Astrocyte of the spinal cord (primary cell): Measurements from ENCODE around the gene LGALS9C.
"Not testable (repeated sequence)": the region's sequence is repeated elsewhere in the genome, so short reads cannot be mapped to it uniquely, and the experiment has no call there.

Source experiments
- DNase-seq: peaks from one replicate; pipeline ENCODE4 v3.0.0; 2011; ENCODE audit warnings: low read depth, low spot score
- H3K4me3 ChIP-seq: 2 replicates; pipeline ENCODE4 v1.5.1; 2011; ENCODE audit warnings: low read depth, mild to moderate bottlenecking, low read length, moderate library complexity
- in situ Hi-C: cut with HindIII; loops from 2 replicates; pipeline ENCODE4 v1.10.0; 2017; ENCODE audit warnings: low sequenced_read_pairs
- TF ChIP-seq, protein P1 (sequence below): IDR thresholded peaks from 2 replicates; pipeline ENCODE4 v1.5.1; 2012; ENCODE audit warnings: low read depth, mild to moderate bottlenecking, low read length, inconsistent platforms

The LGALS9C gene

DNA sequence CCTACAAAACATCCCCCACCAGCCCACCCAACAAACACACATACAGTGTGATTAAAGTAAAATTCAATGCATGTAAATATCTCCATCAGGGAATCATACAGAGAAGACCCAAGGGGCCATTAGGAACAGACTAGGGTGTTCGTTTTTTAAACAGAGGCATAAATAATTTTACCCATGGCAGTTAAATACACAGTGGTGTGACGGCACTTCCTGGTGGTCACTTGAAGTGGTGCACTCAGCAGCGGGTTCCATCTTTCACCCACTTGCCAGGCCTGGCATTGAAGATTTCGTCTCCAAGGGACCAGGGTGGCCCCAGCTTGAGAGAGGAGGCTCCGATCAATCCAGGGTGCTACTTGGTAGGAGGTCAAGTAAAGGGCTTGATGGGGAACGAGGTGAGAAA is 20.5 kb downstream of the LGALS9C start:
- in situ Hi-C loops, DNase-seq, H3K4me3 ChIP-seq: not testable (repeated sequence)
- TF ChIP-seq, protein P1, sequence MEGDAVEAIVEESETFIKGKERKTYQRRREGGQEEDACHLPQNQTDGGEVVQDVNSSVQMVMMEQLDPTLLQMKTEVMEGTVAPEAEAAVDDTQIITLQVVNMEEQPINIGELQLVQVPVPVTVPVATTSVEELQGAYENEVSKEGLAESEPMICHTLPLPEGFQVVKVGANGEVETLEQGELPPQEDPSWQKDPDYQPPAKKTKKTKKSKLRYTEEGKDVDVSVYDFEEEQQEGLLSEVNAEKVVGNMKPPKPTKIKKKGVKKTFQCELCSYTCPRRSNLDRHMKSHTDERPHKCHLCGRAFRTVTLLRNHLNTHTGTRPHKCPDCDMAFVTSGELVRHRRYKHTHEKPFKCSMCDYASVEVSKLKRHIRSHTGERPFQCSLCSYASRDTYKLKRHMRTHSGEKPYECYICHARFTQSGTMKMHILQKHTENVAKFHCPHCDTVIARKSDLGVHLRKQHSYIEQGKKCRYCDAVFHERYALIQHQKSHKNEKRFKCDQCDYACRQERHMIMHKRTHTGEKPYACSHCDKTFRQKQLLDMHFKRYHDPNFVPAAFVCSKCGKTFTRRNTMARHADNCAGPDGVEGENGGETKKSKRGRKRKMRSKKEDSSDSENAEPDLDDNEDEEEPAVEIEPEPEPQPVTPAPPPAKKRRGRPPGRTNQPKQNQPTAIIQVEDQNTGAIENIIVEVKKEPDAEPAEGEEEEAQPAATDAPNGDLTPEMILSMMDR: peak; percentile 10

DNA sequence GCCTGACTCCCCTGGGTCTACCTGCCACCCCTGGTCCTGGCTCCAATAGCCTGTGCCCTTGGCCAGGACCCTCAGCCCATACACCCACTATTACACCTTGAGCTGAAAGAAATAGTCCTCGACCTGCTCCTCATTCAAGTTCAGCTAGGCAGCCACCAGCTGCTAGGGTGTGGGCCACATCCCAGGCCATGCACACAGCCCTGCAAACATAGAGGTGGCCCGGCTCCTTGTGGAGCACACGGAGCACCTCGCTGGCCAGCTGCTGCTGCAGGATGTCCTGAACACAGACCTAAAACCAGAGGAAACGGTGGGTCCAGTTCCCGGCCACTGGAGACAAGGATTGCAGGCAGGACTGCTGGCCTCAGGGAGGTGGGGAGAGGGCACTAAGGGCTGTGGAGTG is 22.5 kb downstream of the LGALS9C start:
- H3K4me3 ChIP-seq, in situ Hi-C loops, DNase-seq: not testable (repeated sequence)

DNA sequence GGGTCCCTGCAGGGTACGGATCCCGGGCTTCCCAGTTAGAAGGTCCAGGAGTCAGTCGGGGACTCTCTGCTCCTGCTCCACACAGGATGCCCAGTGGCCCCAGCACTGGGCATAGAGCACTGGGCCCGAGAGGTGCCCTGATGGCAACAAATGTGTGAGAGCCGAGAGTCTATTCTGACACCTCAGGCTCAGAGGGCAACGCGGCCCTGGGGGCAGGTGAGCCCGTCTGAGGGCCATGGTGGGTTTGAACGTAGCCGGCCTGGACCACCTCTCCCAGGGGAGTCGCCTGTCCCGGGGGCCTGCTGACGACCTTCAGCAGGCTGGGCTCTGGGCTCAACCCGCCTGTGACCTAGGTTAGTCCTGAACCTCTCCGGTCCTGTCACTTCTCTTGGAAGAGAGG is 23.2 kb downstream of the LGALS9C start:
- DNase-seq, H3K4me3 ChIP-seq, in situ Hi-C loops: not testable (repeated sequence)

DNA sequence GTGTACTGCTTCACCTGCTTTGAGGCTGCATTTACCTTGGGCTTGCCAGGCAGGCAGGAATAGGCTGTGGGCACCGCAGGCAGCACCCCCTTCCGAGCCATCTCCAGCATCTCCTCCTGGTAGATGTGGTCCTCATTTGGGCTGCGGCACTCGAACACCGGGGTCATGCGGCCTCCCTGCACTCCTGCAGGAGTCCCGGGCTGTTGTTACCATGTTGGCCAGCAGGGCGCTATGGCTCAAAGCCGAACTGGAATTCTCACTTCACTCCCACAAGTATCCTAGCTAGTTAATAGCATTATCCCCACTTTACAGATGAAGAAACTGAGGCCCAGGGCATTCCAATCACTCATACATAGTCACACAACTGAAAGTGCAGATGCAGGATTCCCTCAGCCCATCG is 23.7 kb downstream of the LGALS9C start:
- H3K4me3 ChIP-seq, DNase-seq, in situ Hi-C loops: not testable (repeated sequence)

DNA sequence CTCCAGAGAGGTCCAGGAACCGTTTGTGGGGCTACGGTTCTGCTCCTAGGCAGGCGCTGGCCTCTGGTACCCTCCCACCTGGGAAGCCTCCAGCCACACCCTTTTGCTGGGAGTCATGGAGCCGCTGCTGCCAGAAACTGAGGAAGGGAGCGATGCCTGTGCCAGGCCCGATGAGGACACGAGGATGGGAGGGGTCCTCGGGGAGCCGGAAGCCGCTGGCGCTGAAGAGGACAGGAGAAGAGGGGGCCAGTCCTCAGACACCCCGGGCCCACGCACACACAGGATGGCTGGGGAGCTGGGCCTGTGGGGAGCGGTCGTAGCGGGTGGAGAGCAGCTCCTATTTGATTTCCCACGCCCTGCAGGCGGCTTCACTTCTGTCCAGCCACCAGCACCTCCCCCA is 24.2 kb downstream of the LGALS9C start:
- DNase-seq, H3K4me3 ChIP-seq, in situ Hi-C loops: not testable (repeated sequence)

DNA sequence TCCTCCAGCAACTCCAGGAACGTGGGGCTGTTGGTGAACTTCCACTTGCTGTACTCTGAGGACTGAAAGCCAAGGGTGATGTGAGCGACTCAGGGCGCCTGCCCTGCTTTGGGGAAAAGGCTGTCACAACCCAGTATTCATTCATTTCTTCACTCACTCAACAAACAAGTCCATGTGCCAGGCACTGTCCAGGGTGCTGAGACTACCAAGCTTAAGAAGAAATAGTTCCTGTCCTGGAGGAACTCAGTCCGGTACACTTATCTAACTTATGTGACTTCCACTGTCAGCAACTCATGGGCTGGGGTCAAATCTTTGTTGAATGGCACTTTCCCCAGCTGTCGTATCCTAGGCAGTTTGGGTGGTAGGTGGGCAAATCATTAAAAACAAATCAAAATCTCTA is 26.6 kb downstream of the LGALS9C start:
- H3K4me3 ChIP-seq, DNase-seq, in situ Hi-C loops: not testable (repeated sequence)

DNA sequence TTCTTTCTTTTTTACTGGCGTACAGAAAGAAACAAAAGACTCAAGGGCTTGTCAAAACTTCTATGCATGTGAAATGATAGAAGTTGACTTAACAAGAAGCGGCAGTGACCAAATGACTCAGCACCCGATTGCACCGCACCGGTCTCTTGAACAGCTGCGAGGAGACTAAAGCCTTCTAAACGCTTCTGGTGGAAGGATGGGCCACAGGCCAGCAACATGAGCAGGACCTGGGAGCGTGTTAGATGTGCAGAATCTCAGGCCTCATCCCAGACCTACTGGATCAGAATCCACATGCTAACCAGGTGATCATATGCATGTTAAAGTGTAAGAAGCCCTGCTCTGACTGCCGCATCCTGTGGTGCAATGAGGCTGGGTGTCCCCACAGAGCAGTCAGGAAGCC is 31.1 kb downstream of the LGALS9C start:
- DNase-seq, H3K4me3 ChIP-seq, in situ Hi-C loops: not testable (repeated sequence)

DNA sequence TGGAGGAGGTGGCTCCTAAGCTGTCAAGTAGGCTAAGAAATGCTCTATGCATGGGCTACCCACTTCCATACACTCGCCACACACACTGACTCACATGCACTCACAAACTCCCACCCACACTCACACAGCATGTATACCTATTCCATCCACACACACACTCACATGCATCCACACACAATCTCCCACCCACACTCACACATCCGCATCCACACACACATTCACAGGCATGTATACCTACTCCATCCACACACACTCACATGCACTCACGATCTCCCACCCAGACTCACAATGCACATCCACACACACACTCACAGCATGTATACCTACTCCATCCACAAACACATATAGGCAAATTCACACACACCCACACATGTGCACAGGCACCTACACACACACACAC is 32.1 kb downstream of the LGALS9C start:
- in situ Hi-C loops, H3K4me3 ChIP-seq, DNase-seq: not testable (repeated sequence)

DNA sequence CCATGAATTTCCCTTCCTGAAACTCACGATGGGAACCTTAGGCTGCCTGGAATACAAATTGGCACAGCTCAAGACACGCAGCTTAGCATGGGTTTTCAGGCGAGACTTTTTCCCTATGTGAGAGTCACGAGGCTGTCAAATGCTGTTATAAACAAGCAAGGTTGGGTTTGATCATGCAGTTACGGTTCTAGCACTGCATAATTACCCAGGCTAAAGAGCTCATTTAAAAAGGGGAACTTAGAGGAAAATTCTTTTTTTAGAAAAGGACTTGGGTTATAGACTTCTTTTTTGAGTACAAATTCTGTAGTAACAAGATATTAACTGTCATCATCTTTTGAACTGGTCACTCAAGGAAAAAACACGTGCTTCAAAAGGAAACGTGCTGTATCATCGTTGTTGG is 44.5 kb downstream of the LGALS9C start:
- H3K4me3 ChIP-seq, in situ Hi-C loops: not testable (repeated sequence)

DNA sequence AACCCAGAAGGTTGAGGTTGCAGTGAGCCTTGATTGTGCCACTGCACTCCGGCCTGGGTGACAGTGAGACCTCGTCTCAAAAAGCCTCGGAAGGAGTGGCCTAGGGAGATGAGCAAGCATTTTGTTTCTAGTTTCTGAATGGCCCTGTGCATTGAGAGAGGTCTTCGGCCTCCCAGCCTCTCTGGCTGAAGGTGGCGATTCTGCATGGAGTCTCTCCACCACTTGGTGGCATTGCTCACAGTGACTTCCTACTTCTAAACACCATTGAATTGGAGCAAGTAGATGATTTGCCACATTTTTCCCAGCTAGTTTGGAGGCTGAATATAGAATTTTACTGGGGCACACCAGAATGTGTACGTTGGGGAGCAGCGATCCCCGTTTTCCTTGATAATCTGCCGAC is 48.4 kb downstream of the LGALS9C start:
- H3K4me3 ChIP-seq, in situ Hi-C loops, DNase-seq: not testable (repeated sequence)

More for the DNA sequence above, 44.5 kb downstream of the LGALS9C start:
- not testable (repeated sequence) for DNase-seq

DNA sequence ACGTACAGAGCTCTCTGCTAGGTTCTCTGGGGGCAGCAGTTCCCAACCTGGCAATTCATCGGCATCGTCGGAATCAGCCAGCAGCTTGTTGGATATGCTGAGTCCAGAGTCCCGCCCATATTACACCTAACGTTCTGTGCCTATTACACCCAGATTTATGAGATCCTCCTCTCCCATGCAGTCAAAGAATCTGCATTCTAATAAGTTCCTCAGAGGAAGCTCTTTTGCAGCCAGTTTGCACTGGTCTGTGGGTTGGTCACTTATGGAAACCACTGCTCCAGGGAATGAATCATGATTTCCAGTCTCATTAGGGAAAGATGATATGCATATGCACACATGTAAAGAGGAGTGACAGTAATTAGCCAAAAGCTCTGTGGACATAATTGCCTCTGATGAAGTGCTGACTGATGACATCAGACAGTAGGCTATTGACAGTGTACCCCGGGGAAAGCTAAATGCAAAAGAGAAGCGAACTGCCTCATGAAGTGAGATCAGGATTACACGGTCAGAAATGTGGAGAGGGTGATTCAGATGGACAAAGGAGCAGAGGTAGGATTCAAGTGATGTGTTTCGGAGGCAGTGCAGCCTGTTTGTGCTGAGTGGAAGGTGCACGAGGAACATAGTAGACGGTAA is 49.7 kb downstream of the LGALS9C start:
- H3K4me3 ChIP-seq, DNase-seq, in situ Hi-C loops: not testable (repeated sequence)

DNA sequence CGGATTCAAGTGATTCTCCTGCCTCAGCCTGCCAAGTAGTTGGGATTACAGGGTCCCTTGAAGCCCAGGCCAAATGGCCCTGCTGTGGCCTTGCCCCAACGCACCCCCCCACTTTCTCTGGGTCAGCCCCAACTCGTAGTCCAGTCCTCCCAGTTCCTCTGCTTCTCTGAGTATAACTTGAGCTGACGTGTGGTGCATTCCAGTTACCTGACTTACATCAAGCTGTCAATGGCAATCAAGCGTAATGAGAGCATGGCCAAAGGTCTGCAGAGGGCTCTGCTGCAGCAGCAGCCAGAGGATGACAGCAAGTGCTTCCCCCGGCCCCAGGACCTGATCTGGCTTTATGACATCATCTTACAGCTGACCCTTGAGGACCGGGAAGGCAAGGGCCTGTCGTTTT is 50.8 kb downstream of the LGALS9C start:
- in situ Hi-C loops: not testable (repeated sequence)

DNA sequence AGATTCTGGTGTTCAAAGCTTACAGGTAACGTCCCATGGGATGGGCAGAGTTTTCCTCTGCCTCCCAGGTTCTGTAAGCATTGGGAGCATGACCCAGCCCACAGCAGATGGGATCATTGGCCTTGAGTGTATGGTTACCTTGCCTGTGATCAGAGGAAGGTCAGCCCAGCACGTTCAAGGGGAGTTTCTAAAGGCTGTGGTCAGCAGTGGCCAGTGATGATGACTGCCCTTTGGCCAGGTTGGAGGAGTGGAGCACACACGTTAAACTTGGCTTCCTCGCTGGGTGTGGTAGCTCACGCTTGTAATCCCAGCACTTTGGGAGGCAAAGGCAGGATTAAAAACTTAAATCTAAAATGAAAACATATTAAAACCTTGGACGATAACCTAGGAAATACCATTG is 51.8 kb downstream of the LGALS9C start:
- DNase-seq, H3K4me3 ChIP-seq, in situ Hi-C loops: not testable (repeated sequence)

More for the DNA sequence above, 50.8 kb downstream of the LGALS9C start:
- H3K4me3 ChIP-seq, DNase-seq: not testable (repeated sequence)

DNA sequence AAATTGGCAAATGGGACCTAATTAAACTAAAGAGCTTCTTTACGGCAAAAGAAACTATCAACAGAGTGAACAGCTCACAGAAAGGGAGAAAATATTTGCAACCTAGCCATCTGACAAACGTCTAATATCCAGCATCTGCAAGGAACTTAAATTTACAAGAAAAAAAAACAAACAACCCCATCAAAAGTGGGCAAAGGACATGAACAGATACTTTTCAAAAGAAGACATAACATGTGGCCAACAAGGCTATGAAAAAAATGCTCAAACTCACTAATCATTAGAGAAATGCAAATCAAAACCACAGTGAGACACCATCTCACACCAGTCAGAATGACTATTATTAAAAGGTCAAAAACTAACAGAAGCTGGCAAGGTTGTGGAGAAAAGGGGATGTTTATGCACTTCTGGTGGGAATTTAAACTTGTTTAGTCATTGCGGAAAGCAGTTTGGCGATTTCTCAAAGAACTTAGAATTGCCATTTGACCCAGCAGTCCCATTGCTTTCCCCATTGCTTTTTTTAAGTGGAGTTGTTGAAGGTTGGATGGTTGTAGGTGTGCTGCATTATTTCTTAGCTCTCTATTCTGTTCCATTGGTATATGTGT is 52.4 kb downstream of the LGALS9C start:
- DNase-seq, in situ Hi-C loops, H3K4me3 ChIP-seq: not testable (repeated sequence)

DNA sequence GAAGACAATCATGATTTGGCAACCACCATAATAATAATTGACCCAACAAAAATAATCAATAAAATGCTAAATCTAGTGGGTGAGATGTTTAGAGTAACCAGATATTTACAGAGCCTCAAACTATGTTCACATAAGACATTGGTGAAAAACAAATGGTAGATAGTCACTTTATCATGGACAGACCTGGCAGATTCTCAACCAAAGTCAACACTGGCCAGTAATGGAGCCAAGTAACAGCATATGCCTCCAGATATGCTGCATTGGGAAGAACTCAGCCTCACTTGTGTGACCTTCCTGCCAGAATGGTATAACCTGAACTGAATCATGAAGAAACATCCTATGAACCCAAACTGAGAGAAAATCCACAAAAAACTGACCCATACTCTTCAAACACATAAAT is 53.8 kb downstream of the LGALS9C start:
- in situ Hi-C loops, H3K4me3 ChIP-seq, DNase-seq: not testable (repeated sequence)

DNA sequence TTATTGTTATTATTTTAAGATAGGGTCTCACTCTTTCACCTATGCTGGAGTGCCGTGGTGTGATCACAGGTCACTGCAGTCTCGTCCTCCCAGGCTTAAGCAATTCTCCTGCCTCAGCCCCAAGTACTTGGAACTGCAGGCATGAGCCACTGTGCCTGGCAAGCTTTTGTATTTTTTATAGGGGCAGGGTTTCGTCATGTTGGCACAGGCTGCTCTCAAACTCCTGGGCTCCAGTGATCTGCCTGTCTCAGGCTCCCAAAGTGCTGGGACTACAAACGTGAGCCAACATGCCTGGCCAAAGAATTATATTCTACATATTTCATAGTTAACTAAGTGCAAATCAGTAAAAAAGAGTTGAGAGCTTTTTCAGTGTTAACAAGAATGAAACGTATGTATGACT is 65.6 kb downstream of the LGALS9C start:
- H3K4me3 ChIP-seq, DNase-seq, in situ Hi-C loops: not testable (repeated sequence)

DNA sequence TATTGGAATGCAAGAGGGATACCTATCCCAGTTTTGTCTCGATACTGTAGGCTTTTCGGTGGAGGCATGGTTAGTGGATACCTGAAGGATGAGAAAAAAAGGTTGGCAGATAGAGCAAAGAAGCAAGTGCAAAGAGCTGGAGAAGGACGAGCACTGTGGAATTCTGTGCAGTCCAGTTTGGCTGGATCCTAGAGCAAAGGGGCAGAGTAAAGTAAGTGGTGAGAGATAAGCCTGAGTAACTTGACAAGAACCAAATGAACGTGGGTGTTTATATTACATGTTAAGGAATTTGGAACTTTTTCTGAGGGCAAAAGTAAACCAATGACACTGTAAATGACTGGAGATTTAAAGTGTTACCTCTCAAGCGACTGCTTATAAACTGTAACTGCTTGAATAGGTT is 66.3 kb downstream of the LGALS9C start:
- in situ Hi-C loops, H3K4me3 ChIP-seq, DNase-seq: not testable (repeated sequence)
